H9 (cell line): Measurements from ENCODE around the gene ROBO2. TPM values are rescaled to one million over a fixed set of nuclear protein-coding genes. Genes with fewer than 3 reads are reported as not detected.

Experiments
- DNase-seq: peaks from one replicate; pipeline ENCODE4 v3.0.0-alpha.2; 2017
- H2AFZ ChIP-seq: one replicate; pipeline ENCODE4 v1.6.1; 2013; ENCODE audit warnings: mild to moderate bottlenecking, low read length, control low read depth, moderate library complexity
- H2AK5ac ChIP-seq: 2 replicates; pipeline ENCODE4 v1.6.1; 2013; ENCODE audit warnings: low read length, control low read depth, mixed read lengths; ENCODE audit not compliant: insufficient read length
- H2BK120ac ChIP-seq: one replicate; pipeline ENCODE4 v1.6.1; 2013; ENCODE audit warnings: low read depth, mild to moderate bottlenecking, low read length, control low read depth, inconsistent platforms; ENCODE audit not compliant: poor library complexity, severe bottlenecking
- H2BK12ac ChIP-seq: 2 replicates; pipeline ENCODE4 v1.6.1; 2013; ENCODE audit warnings: low read length, control low read depth, mixed read lengths, low read depth; ENCODE audit not compliant: insufficient read length
- H2BK15ac ChIP-seq: 2 replicates; pipeline ENCODE4 v1.6.1; 2013; ENCODE audit warnings: low read depth, low read length, control low read depth
- H2BK20ac ChIP-seq: one replicate; pipeline ENCODE4 v1.6.1; 2013; ENCODE audit warnings: low read depth, mild to moderate bottlenecking, low read length, control low read depth, inconsistent platforms; ENCODE audit not compliant: poor library complexity, severe bottlenecking
- H2BK5ac ChIP-seq: 2 replicates; pipeline ENCODE4 v1.6.1; 2013; ENCODE audit warnings: low read length, control low read depth, mixed read lengths; ENCODE audit not compliant: insufficient read length
- H3K14ac ChIP-seq: 2 replicates; pipeline ENCODE4 v1.6.1; 2013; ENCODE audit warnings: low read length, control low read depth; ENCODE audit not compliant: insufficient read depth
- H3K18ac ChIP-seq: 2 replicates; pipeline ENCODE4 v1.6.1; 2013; ENCODE audit warnings: low read depth, mild to moderate bottlenecking, mixed read lengths, low read length, control low read depth; ENCODE audit not compliant: insufficient read length
- H3K23ac ChIP-seq: 2 replicates; pipeline ENCODE4 v1.6.1; 2013; ENCODE audit warnings: low read length, control low read depth, mixed read lengths, low read depth; ENCODE audit not compliant: insufficient read length
- H3K23me2 ChIP-seq: 2 replicates; pipeline ENCODE4 v1.6.1; 2013; ENCODE audit warnings: low read depth, mild to moderate bottlenecking, mixed read lengths, low read length, control low read depth; ENCODE audit not compliant: insufficient read length, poor library complexity, severe bottlenecking
- H3K27ac ChIP-seq: 2 replicates; pipeline ENCODE4 v1.5.1; 2013; ENCODE audit warnings: low read length, control low read depth, mixed read lengths, low read depth; ENCODE audit not compliant: insufficient read length
- H3K27me3 ChIP-seq: 2 replicates; pipeline ENCODE4 v1.6.1; 2013; ENCODE audit warnings: low read length, control low read depth, inconsistent platforms; ENCODE audit not compliant: insufficient read depth
- H3K4ac ChIP-seq: 2 replicates; pipeline ENCODE4 v1.6.1; 2013; ENCODE audit warnings: low read depth, mild to moderate bottlenecking, control low read depth, inconsistent platforms, low read length, moderate library complexity
- H3K4me1 ChIP-seq: 2 replicates; pipeline ENCODE4 v1.6.1; 2013; ENCODE audit warnings: low read length, control low read depth, inconsistent platforms; ENCODE audit not compliant: insufficient read depth
- H3K4me2 ChIP-seq: 2 replicates; pipeline ENCODE4 v1.6.1; 2013; ENCODE audit warnings: low read length, control low read depth, mixed read lengths; ENCODE audit not compliant: insufficient read length, insufficient read depth
- H3K56ac ChIP-seq: 2 replicates; pipeline ENCODE4 v1.6.1; 2013; ENCODE audit warnings: low read depth, mild to moderate bottlenecking, mixed read lengths, low read length, control low read depth; ENCODE audit not compliant: insufficient read length
- H3K79me1 ChIP-seq: 2 replicates; pipeline ENCODE4 v1.6.1; 2013; ENCODE audit warnings: low read depth, mild to moderate bottlenecking, moderate library complexity, low read length, control low read depth, inconsistent platforms; ENCODE audit not compliant: insufficient read depth, poor library complexity, severe bottlenecking
- H3K79me2 ChIP-seq: 2 replicates; pipeline ENCODE4 v1.6.1; 2013; ENCODE audit warnings: low read length, control low read depth, inconsistent platforms; ENCODE audit not compliant: insufficient read depth
- H3K9ac ChIP-seq: 2 replicates; pipeline ENCODE4 v1.6.1; 2013; ENCODE audit warnings: low read length, control low read depth, mixed read lengths; ENCODE audit not compliant: insufficient read length; ENCODE audit errors: extremely low read depth
- H3K9me3 ChIP-seq: one replicate; pipeline ENCODE4 v1.6.1; 2013; ENCODE audit warnings: low read depth, low read length, inconsistent platforms; ENCODE audit not compliant: control insufficient read depth
- H3T11ph ChIP-seq: one replicate; pipeline ENCODE4 v1.6.1; 2013; ENCODE audit warnings: mild to moderate bottlenecking, low read length, control low read depth, inconsistent platforms
- H4K20me1 ChIP-seq: one replicate; pipeline ENCODE4 v1.6.1; 2013; ENCODE audit not compliant: control insufficient read depth, insufficient read length, insufficient read depth
- H4K5ac ChIP-seq: 2 replicates; pipeline ENCODE4 v1.6.1; 2013; ENCODE audit warnings: low read depth, mild to moderate bottlenecking, mixed read lengths, low read length, control low read depth; ENCODE audit not compliant: insufficient read length
- H4K8ac ChIP-seq: replicated peaks from 2 replicates; pipeline ENCODE4 v1.6.1; 2013; ENCODE audit warnings: low read length, control low read depth, mixed read lengths, low read depth; ENCODE audit not compliant: insufficient read length
- H4K91ac ChIP-seq: 2 replicates; pipeline ENCODE4 v1.6.1; 2013; ENCODE audit warnings: low read depth, mild to moderate bottlenecking, moderate library complexity, mixed read lengths, low read length, control low read depth; ENCODE audit not compliant: insufficient read length
- H3K27ac Mint-ChIP-seq, 3 experiments: 2 replicates in 2 of 3; 3 replicates in 1 of 3; pipeline ENCODE4 v1.8.0; 2020 to 2021; ENCODE audit warnings: mixed read lengths in 3 of 3, mild to moderate bottlenecking in 1 of 3, moderate library complexity in 1 of 3
- H3K27me3 Mint-ChIP-seq: 2 replicates; pipeline ENCODE4 v1.8.0; 2021; ENCODE audit warnings: low read depth, mild to moderate bottlenecking, moderate library complexity, mixed read lengths
- H3K36me3 Mint-ChIP-seq, 3 experiments: 2 replicates in 2 of 3; 3 replicates in 1 of 3; pipeline ENCODE4 v1.8.0; 2020 to 2021; ENCODE audit warnings: low read depth in 3 of 3, mixed read lengths in 3 of 3; ENCODE audit not compliant: insufficient read depth in 1 of 3
- H3K4me1 Mint-ChIP-seq, 2 experiments: 2 replicates each; pipeline ENCODE4 v1.8.0; 2020; ENCODE audit warnings: mixed read lengths in 2 of 2
- H3K4me3 Mint-ChIP-seq, 2 experiments: 2 replicates in 1 of 2; 3 replicates in 1 of 2; pipeline ENCODE4 v1.8.0; 2020 to 2021; ENCODE audit warnings: mild to moderate bottlenecking in 2 of 2, mixed read lengths in 2 of 2, moderate library complexity in 1 of 2
- H3K9me3 Mint-ChIP-seq, 2 experiments: 2 replicates in 1 of 2; 3 replicates in 1 of 2; pipeline ENCODE4 v1.8.0; 2020; ENCODE audit warnings: mild to moderate bottlenecking in 2 of 2, mixed read lengths in 2 of 2, moderate library complexity in 1 of 2
- WGBS: extraction: QIAGEN DNeasy Blood & Tissue Kit; methylation state at CpG from one replicate; pipeline ENCODE4 v1.1.7; 2013; ENCODE audit warnings: missing lambda C conversion rate, low lambda C conversion rate, mixed read lengths; ENCODE audit not compliant: insufficient read length; ENCODE audit errors: extremely low coverage; 5-methylcytosine and 5-hydroxymethylcytosine counted together
- total RNA-seq: library from RNA; stranded (reverse); gene quantifications from 2 replicates; pipeline ENCODE4 v1.2.1, GENCODE V29; 2021
- TF ChIP-seq, protein P1 (sequence below): fragments of 200-600 bp; sonication (generic); conservative IDR thresholded peaks from 3 replicates; pipeline ENCODE4 v1.8.0; 2021; ENCODE audit warnings: antibody characterized with exemption, mild to moderate bottlenecking

Gene ROBO2
- total RNA-seq, 1 experiment from 2014 or later, result 2.3 TPM

- no CpG with 5 or more reads among the region's 2 CpGs for WGBS
- Histone ChIP-seq H3K23me2 (no peaks in the 10 kb centered on the region), H4K8ac (no peak overlapping the region), H3K9me3 (no peaks in the 10 kb centered on the region), H3K18ac (no peak overlapping the region), H3K79me2 (no peaks in the 10 kb centered on the region), H3K9ac (no peak overlapping the region), H3K27ac (no peak overlapping the region), H3K23ac (no peak overlapping the region), H4K5ac (no peak overlapping the region), H2BK12ac (no peak overlapping the region), H3K27me3 (no peaks in the 10 kb centered on the region), H2BK20ac (no peak overlapping the region), H3K56ac (no peak overlapping the region), H3K14ac (no peak overlapping the region), H2AFZ (no peak overlapping the region), H3K4me2 (no peak overlapping the region), H3K4ac (no peak overlapping the region), H2BK120ac (no peak overlapping the region), H4K20me1 (no peaks in the 10 kb centered on the region), H4K91ac (no peak overlapping the region), H2BK5ac (no peak overlapping the region), H2AK5ac (no peak overlapping the region), H3K4me1 (no peaks in the 10 kb centered on the region; the same call in 1 of the 2 replicates), H3K79me1 (no peaks in the 10 kb centered on the region), H2BK15ac (no peak overlapping the region), H3T11ph (no peak overlapping the region)
- TF ChIP-seq, protein P1, sequence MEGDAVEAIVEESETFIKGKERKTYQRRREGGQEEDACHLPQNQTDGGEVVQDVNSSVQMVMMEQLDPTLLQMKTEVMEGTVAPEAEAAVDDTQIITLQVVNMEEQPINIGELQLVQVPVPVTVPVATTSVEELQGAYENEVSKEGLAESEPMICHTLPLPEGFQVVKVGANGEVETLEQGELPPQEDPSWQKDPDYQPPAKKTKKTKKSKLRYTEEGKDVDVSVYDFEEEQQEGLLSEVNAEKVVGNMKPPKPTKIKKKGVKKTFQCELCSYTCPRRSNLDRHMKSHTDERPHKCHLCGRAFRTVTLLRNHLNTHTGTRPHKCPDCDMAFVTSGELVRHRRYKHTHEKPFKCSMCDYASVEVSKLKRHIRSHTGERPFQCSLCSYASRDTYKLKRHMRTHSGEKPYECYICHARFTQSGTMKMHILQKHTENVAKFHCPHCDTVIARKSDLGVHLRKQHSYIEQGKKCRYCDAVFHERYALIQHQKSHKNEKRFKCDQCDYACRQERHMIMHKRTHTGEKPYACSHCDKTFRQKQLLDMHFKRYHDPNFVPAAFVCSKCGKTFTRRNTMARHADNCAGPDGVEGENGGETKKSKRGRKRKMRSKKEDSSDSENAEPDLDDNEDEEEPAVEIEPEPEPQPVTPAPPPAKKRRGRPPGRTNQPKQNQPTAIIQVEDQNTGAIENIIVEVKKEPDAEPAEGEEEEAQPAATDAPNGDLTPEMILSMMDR, result no peak
- Mint-ChIP-seq H3K4me1 (peaks cover 0 to 2% of the 10 kb centered on the region in 2 experiments; a peak in 1 of 4 replicates), H3K27me3 (no peaks in the 10 kb centered on the region), H3K4me3 (no peak overlapping the region), H3K27ac (0 out of 7 replicates have a peak overlapping the region, but pooled peaks of 1 of the 3 experiments have one; percentile 50), H3K9me3 (no peaks in the 10 kb centered on the region), H3K36me3 (no peaks in the 10 kb centered on the region)
- DNase-seq, result no peak
Measured at GRCh38 chr3:77648214-77648613, 608.3 kb downstream of the ROBO2 start.
